Stimulated activated CD4-positive, alpha-beta T cell treated with anti-CD3 and anti-CD28 coated beads, Interleukin-1b, Interleukin-23, amount 100 ng/mL, for 4 hours (primary cell): ENCODE results near the gene RPGRIP1L.
"Not testable (repeated sequence)": the region's sequence is repeated elsewhere in the genome, so short reads cannot be mapped to it uniquely, and the experiment has no call there.

Experiments used
- DNase-seq, 2 donors: peaks; one replicate each; pipeline ENCODE4 v3.0.0-alpha.2; 2020; ENCODE audit warnings: low read depth in 2 of 2

Gene RPGRIP1L

DNA sequence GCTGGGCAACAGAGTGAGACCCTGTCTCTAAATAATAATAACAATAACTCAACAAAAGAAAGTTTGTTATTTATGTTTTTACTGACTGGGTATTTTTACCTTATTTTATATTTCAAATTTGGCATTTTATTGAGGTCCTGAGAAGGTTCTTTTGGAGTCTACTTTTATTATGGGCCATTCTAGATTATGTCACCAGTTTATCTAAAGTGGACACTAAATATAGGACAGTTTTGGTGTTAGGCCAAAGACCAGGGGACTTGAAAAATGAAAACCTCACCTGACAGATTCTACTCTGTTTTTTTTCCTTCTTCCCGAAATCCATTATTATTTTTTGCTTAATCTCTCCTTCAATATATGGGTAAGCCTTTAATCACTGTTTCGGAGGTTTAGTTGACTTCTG, 8.4 kb upstream of the RPGRIP1L start:
- DNase-seq: no peak

DNA sequence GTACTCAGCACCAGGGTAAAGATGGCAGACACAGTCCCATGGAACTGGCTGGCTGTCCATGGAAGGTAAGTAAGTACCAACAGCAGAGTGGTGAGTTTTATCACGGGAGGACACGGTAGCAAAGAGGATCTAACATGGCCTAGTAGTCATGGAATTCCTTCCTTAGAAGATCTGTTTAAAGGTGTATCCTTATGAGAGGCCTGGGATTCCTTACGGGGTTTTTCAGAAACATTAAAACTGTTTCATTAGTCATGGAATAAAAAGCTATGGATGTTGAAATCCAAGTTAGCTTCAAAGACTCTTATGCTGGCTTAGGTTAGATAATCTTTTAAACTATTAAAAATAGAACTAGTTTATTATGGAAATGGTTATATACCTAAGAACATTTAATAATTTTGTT, 7.7 kb upstream of the RPGRIP1L start:
- no peak for DNase-seq

DNA sequence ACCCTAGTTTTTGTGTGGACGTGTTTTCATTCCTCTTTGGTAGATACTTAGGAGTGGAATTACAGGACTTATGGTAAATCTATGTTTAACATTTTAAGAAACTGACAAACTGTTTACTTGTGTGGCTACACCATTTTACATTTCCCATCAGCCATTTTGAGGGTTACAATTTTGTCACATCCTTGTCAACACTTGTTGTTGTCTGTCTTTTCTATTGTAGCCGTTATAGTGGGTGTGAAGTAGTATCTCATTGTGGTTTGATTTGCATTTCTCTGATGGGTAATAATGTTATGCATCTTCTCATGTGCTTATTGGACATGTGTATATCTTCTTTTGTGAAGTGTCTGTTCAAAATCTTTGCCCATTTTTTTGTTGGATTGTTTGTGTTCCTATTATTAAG, 4.8 kb upstream of the RPGRIP1L start:
- no peak for DNase-seq

DNA sequence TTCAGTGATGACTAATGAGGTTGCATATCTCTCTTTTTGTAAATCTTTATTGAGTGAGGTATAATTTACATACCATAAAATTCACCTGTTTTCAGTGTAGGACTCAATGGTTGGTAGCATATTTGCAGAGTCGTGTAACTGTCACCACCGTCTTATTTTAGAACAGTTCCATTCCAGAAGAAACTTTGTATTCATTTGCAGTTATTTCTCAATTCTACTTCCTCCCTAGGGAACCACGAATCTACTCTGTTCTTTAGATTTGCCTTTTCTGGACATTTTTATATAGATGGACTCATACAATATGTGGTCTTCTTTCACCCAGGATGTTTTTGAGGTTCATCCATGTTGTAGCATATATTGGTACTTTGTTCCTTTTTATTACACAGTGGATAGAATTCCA, 4.0 kb upstream of the RPGRIP1L start:
- no peak for DNase-seq

DNA sequence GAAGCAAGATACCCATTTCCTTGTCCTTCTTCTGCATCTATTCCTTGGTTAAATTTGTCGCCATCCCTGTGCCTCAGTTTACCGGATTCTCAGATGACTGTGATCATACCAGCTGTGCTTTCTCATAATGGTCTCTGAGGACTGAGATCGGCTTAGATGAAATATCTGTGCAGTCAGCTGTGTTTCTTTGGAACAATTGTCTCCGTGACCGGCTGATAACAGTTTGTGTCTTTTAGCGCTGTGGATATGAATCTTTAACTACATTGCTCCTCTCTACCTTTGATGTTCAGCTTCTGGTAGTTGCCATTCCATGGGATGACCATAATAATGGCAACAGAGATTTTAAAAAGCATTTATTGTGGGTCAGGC, 770 bp upstream of the RPGRIP1L start:
- no peak for DNase-seq

DNA sequence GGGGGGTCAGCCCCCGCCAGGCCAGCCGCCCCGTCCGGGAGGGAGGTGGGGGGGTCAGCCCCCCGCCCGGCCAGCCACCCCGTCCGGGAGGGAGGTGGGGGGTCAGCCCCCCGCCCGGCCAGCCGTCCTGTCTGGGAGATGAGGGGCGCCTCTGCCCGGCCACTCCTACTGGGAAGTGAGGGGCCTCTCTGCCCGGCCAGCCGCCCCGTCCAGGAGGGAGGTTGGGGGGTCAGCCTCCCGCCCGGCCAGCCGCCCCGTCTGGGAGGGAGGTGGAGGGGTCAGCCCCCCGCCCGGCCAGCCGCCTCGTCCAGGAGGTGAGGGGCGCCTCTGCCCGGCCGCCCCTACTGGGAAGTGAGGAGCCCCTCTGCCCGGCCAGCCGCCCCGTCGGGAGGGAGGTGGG, 5.4 kb downstream of the RPGRIP1L start:
- DNase-seq: not testable (repeated sequence)

DNA sequence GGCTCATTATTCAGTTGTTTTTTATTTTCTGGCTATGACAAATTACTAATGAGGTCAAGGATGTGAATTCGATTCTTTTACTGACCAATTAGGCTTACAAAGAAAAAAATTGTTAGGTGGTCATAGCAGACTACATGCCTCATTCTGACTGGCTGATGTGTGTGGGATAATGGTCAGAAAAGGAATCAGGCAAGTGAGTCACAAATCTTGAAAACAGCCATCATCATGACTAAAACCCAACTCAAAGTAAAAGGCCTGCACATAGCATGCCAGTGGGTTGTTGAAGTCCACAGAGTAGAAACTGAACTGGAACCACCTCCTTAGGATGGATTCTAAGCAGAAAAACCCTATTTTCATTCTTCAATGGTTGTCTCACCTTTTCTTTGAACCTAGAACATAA, 8.6 kb downstream of the RPGRIP1L start:
- no peak for DNase-seq

DNA sequence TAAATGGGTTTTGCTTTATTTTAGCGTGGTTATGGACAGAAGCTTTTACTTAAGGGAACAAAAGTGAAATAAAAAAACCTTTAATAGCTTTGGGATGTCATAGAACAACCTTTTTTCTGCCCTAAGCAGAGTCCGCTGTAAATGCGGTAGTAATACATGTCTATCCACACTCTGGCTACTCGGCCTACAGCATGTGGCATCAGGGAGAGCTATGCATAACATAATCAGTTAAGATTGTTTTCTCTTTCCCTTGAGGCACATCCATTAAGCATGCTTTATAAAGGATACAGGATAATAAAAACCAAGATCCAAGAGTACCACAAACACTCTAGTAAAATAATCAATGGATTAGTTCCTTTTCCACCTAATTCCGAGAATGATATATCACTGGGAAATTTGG, 10.3 kb downstream of the RPGRIP1L start:
- DNase-seq: no peak

DNA sequence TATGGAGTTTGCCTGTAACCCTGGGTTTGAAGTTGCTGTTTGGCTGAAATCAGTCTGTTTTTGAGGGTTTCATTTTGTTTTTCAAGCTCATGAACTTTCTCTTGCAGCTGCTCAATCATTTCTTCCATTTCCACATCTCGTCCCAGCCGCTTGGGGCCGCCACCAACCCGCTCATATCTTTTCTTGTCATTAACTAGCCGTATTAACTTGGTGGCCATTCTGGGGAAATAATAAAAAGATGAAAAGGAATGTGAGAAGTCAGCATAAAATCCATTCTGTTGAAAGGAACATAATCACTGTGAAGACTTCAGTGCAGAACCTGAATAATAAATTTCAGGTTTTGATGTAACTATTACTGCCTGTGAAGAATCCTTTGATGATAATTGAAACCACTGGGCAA, 11.5 kb downstream of the RPGRIP1L start:
- no peak for DNase-seq

DNA sequence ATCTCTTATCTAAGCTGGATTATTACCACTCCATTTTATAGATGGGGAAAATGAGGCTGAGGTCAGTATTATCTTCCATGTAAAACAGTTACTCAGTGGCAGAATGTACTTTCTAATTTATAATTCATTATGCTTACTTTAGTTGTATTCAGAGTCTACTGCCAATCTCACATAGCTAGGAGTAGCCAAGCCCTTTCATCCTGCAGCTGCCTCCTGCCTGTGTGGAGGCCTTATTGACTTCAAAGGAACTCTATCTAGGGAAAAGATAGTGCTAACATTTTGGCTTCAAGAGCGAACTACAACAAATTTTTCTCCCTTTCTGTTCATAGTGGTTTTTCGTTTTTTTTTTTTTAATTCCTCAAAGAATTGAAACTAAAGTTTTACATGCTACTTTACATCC, 12.9 kb downstream of the RPGRIP1L start:
- no peak for DNase-seq

DNA sequence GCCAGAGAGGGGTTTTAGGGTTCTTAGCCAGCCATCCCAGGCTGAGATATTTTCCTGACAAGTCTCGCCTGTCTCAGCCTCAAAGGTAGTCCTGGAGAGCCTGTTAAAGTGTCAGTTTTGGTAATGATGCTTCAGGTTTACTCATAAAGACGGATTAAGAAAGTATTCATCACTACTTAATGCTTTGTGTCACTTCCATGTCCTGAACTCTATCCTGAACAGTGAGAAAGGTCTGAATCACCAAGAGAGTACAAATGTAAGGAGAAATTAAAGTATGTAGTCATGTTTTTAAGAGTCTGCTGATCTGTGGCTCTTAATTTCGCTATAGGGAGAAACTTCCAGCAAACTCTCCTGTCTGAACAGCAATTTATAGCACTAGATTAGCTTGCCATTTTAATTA, 14.0 kb downstream of the RPGRIP1L start:
- no peak for DNase-seq

DNA sequence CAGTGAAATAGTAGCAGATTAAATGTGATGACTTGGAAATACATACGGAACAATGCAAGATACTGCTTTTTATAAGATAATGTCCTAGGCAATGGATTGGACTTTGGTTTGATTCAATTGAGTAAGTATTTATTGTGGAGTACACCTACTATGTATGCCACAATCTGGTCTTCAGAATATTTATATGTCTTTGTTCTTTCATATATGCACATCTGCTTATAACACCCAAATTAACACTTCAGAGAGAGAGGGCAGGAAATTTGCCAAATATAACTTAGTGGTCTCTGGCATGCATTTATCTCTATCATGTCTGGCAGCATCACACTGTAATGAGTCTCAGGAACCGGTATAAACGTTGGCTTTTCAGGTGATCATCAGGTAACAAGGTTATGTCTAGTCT, 16.9 kb downstream of the RPGRIP1L start:
- DNase-seq: no peak

DNA sequence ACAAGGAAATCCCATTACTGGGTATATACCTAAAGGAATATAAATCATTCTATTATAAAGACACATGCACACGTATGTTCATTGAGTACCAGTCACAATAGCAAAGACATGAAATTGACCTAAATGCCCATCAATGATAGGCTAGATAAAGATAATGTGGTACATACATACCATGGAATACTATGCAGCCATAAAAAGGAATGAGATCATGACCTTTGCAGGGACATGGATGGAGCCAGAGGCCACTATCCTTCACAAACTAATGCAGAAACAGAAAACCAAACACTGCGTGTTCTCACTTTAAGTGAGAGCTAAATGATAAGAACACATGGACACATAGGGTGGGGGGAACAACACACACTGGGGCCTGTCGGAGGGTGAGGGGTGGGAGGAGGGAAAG, 18.3 kb downstream of the RPGRIP1L start:
- DNase-seq: not testable (repeated sequence)

DNA sequence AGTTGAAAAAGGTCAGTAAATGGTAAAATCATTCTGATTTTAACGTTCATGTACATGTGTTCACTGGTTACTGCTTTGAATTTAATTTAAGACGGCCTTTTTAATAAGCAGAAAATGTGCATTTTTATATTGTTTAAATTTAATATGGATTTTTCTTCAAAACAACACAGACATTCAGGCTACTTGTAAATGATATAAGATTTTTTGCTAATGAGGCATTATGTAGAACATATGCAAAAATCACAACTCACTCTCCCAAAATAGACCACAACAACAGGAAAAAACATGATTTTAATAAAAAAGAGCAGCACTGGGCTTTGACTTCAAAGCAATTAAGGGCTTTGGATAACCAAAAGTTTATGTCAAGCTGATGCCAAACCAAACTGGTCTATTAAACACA, 22.3 kb downstream of the RPGRIP1L start:
- no peak for DNase-seq

DNA sequence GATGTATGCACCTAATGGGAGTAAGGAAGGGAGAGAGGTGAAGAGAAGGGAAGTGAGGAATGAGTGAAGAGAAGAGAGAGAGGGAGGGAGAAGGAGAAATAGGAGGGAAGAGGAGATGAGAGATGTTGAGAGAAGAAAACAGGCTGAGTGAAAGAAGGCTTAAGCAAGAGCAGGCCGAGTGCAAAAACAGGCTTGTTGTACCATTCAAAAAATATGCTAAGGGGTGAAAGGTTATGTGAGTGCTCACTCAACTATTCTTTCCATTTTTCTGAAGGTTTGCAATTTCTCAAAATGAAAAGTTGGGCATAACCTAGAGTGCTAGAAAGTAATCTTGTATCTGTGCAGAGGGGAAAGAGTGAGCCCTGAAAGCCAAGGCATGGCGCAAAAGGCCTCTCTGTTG, 22.9 kb downstream of the RPGRIP1L start:
- no peak for DNase-seq

DNA sequence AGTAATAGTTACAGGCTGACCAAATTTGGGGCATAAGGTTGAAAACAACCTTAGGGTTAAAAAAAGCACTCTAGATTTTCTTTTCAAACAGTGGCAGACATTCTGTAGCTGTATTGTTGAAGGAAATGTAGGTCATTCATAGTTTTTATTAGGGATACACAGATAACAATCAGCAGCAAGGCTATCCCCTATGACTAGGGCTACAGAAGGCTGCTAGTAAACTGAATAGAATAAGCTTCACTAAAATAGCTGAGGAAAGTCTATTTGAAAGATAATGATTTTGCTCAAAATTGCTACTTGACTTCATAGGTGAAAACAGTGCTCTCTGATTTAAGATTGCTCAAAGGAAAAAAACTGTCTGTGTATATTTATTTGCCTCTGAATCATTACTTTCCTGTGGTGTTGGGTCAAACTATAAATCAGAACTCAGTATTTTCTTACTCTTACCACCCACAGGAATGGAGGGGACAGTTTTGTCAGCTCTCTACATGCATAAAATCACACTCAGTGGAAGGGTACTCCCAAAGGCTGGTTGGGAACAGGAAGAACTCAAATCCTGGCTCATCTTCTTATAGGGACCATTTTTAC, 24.8 kb downstream of the RPGRIP1L start:
- DNase-seq: no peak

DNA sequence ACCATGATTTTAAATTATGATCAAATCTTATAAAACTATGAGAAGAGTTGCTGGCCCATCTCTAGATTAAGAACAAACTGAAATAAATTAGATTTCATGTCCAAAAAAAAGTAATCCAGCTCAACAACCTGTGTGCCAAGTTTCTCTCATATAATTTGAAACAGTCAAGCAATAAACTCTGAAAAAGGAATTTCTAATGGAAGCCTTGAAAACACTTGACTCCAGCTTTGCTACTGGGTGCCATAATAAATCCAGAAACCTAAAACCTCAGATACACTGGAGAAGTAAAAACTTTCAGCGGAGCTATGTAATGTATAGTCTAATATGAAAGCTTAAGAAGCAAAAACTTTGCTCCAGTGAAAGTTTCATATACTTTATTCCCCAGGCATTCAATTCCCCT, 25.5 kb downstream of the RPGRIP1L start:
- no peak for DNase-seq

DNA sequence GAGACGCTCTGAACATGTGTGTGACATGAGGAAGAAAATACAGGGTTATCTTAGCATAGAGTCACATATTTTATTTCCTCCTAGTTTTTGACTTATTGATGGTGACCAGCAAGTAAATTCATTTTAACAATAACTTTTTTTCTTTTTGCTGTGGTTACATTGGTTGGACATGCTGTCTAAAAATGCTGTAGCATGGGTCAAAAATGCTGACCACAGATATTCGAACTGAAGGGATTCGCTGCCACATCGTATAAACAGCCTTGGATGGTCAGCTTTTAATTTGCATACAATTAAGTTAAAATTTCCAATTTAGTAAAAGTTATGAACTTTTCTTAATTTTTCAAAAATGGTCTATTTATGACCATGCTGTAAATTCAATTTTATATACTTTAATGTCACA, 30.5 kb downstream of the RPGRIP1L start:
- no peak for DNase-seq

DNA sequence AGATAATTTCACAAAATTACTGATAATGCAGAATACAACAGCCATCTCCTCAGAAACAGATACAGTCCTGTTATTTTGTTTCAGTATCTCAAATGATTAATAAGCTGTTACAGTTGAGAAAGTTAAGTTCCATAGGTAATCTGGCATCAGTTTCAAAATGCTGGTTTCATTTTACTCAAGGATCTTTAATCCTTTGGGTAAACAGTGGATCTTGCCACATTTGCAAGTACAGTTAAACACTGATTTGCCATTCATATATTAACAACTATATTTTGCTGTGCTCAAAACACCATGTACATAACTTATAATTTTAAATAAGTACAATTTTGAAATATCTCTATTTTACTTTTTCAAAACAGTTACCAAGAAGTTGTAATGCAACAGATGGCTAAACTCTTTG, 31.2 kb downstream of the RPGRIP1L start:
- DNase-seq: no peak

DNA sequence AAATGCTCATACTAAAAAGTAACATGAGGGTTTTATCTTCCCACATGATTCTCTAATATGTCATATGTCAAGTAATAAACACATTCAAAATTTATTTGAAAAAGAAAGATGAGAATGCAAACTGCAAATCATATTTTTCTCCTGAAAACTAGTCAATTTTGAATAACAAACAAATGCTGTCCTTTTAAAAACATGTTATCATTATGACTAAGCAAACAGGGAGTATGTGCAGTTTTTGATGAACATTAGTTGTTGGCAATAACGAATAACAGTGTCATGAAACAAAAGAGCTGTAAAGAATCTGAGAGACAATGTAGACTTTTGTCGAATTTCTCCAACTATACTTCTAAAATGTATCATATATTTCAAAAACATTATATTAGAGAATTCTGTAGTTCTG, 34.8 kb downstream of the RPGRIP1L start:
- no peak for DNase-seq

DNA sequence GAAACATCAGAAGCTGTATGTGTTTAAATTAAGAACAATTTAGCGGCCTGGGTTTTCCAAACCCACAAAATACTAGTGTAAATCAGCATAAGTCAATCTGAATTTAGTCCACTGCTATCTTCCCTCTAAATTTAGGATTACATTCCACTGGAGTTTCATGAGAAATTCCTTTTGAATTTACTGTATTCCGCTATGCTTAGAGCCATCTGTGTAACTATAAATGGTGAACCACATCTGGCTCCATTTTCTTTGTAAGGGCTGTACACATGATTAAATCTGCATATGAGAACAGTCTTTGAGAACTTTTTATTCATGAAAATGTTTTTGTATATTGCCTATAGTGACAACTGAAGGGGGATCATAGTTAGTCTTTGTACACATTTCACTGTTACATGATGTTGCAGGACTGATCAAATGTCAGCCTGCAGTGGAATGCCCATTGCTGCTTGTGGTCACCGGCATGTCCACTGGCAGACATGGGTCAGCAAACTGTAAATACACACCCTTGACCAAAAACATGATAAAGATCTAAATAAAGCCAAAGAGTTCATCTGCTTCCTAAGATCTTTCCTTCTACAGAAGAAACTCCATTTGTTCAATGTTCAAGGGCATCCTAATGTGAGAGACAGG, 36.8 kb downstream of the RPGRIP1L start:
- DNase-seq: no peak

DNA sequence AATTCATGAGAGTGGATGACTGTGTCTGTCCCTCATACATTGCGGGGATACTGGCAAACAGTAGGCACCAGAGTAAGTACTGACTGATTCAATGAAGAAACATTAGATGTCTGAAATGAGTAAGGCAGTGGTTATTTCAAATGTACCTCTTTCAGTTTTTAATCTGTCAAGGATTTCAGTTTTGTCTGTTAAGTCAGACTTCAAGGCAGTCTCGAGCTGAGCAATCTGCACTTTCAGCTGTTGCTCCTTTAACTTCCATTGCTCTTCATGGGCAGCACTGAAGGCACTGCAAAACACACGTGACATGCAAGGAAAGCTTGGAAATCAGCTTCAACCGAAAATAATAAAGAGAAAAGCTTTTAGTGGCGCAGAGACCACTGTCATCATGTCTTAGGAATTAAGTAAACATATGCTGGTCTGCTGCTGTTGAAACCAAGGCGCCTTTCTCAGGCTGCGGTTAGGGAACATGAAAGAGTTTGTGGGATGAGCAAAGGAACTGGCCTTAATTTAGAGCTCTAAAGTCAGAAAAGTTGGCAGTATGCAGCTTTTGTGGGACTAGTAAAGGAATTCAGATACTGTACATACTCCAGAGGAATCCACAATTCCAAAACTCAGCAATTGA, 38.8 kb downstream of the RPGRIP1L start:
- no peak for DNase-seq

DNA sequence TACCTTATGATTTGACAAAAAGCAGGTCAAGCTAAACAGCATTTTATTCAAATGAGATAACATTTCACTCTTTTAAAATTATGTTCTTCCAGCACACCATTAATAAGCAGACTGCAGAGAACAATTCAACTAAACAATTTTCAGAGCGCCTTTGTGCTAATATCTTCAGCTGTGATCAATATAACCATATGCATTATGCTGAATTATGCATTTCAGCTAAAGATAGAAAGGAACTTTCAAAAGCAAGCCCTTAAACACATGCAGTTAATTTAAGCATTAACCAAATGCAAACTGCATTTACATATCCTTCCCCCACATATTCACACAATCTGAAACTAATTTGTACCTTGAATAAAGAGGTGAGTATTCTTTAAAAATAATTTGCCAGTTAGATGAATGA, 41.6 kb downstream of the RPGRIP1L start:
- DNase-seq: no peak

DNA sequence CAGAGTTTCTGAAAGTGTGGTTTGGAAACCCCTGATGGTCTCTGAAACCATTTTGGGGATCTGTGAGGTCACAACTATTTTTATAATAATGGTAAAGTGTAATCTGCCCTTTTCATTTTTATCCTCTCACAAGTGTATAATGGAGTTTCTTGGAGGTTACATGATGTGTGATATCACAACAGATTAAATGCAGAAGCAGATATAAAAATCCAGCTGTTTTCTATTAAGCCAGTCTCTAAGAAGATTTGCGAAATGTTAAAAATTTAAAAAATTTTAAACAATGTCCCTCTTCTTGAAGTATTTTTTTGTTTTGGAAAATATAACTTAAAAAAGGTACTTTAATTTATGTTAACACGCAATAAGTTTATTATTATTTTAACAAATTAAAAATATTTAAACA, 48.7 kb downstream of the RPGRIP1L start:
- no peak for DNase-seq
